ENCODE data around the gene HECTD4. TPM values are rescaled to one million over a fixed set of nuclear protein-coding genes. Genes with fewer than 3 reads are reported as not detected.
"Not testable (repeated sequence)": the region's sequence is repeated elsewhere in the genome, so short reads cannot be mapped to it uniquely, and the experiment has no call there.

Gene HECTD4
- total RNA-seq, 1 donor from 2014 or later, result 34.7 TPM

DNA sequence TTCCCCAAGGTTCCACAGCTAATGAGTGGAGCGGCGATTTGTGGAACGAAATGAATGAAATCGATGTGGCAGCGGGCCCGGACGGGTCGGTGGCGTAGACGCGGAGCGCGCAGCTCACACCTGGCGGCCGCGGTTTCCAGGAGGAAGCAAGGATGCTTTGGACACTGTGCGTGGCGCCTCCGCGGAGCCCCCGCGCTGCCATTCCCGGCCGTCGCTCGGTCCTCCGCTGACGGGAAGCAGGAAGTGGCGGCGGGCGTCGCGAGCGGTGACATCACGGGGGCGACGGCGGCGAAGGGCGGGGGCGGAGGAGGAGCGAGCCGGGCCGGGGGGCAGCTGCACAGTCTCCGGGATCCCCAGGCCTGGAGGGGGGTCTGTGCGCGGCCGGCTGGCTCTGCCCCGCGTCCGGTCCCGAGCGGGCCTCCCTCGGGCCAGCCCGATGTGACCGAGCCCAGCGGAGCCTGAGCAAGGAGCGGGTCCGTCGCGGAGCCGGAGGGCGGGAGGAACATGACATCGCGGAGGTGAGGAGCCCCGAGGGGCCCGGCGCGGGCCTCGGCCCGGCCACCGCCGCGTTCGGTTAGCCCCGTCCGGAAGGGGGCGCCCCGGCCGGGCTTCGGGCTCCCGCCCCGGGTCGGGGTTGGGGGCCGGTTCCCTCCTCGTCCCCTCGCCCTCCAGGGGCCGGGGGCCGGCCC lies 36.5 kb upstream of the HECTD4 start, which contains the start of gene PTPN11:
Gene PTPN11, plus strand, starts transcription at position 340 of the 689 bp plus-strand sequence. Its CDS starts 165 bp downstream, at position 505.
- DNase-seq (ENCODE audit: low spot score), result peak; percentile 88
- H3K27ac Mint-ChIP-seq, result peak within 1 kb of the TSS; percentile 98
- no peaks in the 10 kb centered on the region for H3K9me3 Mint-ChIP-seq
- intact Hi-C loops (cut with micrococcal nuclease), result loop anchor here (1.0 kb wide), 1 partner anchor 9 kb away; the partner anchor contains the start of gene RPL6
- H3K27me3 Mint-ChIP-seq (ENCODE audit: low read depth), result no peaks in the 10 kb centered on the region
- H3K4me3 Mint-ChIP-seq (ENCODE audit: low read depth), result peak within 1 kb of the TSS; percentile 97
- H3K4me1 Mint-ChIP-seq (ENCODE audit: low read depth), result peaks cover 30% of the 10 kb centered on the region
- H3K36me3 Mint-ChIP-seq (ENCODE audit: low read depth), result peaks cover 22% of the 10 kb centered on the region

GRCh38 chr12:112418273-112418607 lies 36.0 kb upstream of the HECTD4 start:
- Mint-ChIP-seq H3K4me1 (ENCODE audit: low read depth) (peaks cover 30% of the 10 kb centered on the region), H3K9me3 (no peaks in the 10 kb centered on the region), H3K4me3 (ENCODE audit: low read depth) (peak overlapping the region; percentile 93), H3K27me3 (ENCODE audit: low read depth) (no peaks in the 10 kb centered on the region), H3K27ac (peak overlapping the region; percentile 98), H3K36me3 (ENCODE audit: low read depth) (peaks cover 22% of the 10 kb centered on the region)
- DNase-seq (ENCODE audit: low spot score), result no peak
- intact Hi-C loops (cut with micrococcal nuclease), result loop anchor here (1.0 kb wide), 1 partner anchor 9 kb away; the partner anchor contains the start of gene RPL6

DNA sequence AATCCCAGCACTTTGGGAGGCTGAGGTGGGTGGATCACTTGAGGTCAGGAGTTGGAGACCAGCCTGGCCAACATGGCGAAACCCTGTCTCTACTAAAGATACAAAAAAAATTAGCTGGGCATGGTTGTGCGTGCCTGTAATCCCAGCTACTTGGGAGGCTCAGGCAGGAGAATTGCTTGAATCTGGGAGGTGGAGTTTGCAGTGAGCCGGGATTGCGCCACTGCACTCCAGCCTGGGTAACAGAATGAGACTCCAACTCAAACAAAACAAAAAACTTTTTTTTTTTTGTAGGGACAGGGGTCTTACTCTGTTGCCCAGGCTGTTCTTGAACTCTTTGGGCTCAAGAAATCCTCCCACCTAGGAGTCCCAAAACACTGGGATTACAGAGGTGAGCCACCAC lies 33.2 kb upstream of the HECTD4 start:
- H3K9me3 Mint-ChIP-seq; DNase-seq (ENCODE audit: low spot score); H3K27me3 Mint-ChIP-seq (ENCODE audit: low read depth); H3K4me3 Mint-ChIP-seq (ENCODE audit: low read depth); intact Hi-C loops (cut with micrococcal nuclease); H3K36me3 Mint-ChIP-seq (ENCODE audit: low read depth); H3K27ac Mint-ChIP-seq: not testable (repeated sequence)
- peaks cover 12% of the 10 kb centered on the region for H3K4me1 Mint-ChIP-seq (ENCODE audit: low read depth)

DNA sequence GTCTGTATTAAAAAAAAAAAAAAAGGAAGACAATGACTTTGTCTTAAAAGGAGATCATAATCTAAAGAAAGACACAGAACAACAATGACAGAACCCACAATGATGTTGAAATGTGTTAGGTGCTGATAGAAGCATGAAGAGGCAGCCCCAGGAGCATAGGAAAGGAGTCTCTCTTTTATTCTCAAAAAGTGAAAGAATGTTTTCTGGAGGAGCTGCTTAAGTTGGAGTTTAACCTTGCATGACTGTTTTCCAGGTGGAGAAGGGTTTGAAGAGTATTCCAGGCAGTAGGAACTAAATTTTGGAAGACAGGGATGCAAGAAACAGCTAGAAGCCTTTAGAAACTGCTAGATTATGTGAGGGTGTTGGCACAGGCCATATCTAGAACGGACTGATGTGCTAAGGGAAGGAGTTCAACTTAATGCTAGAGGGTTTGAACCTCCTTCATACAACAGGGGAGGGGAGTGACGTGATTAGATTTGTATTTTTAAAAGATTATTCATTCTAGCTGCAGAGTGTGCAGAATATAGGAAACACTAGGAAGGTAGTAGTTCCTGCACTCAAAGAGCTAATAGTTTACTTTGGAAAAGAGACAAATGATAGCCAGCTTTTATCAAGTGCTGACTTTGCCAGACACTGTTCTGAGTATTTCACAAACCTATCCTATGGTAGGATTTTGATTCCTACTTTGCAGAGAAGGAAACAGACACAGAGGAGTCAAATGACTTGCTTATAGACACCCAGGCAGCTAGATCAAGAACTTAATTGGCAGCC lies 31.8 kb upstream of the HECTD4 start:
- Mint-ChIP-seq H3K9me3 (no peaks in the 10 kb centered on the region), H3K4me3 (ENCODE audit: low read depth) (no peak overlapping the region), H3K4me1 (ENCODE audit: low read depth) (peaks cover 4% of the 10 kb centered on the region), H3K36me3 (ENCODE audit: low read depth) (peaks cover 3% of the 10 kb centered on the region), H3K27me3 (ENCODE audit: low read depth) (no peaks in the 10 kb centered on the region), H3K27ac (no peak overlapping the region)
- DNase-seq (ENCODE audit: low spot score), result no peak
- intact Hi-C loops (cut with micrococcal nuclease), result no loop called here

DNA sequence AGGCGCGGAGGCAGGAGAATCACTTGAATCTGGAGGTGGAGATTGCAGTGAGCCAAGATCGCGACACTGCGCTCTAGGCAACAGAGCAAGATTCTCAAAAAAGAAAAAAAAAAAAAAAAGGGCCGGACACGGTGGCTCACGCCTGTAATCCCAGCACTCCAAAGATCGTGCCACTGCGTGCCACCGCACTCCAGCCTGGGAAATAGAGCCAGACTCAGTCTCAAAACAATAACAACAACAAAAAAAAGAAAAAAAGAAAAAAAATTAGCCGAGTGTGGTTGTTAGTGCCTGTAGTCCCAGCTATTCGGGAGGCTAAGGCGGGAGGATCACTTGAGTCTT lies 27.6 kb upstream of the HECTD4 start:
- H3K27ac Mint-ChIP-seq, result peak overlapping the region; percentile 100
- peak overlapping the region; percentile 99 for H3K4me3 Mint-ChIP-seq (ENCODE audit: low read depth)
- H3K36me3 Mint-ChIP-seq (ENCODE audit: low read depth), result peaks cover 44% of the 10 kb centered on the region
- peaks cover 27% of the 10 kb centered on the region for H3K4me1 Mint-ChIP-seq (ENCODE audit: low read depth)
- intact Hi-C loops (cut with micrococcal nuclease), result loop anchor here (1.0 to 5.0 kb wide), 4 partner anchors 8 to 568 kb away; partner anchors contain the start of genes ERP29, HECTD4, MAPKAPK5 and PTPN11
- no peaks in the 10 kb centered on the region for H3K27me3 Mint-ChIP-seq (ENCODE audit: low read depth)
- no peak for DNase-seq (ENCODE audit: low spot score)
- H3K9me3 Mint-ChIP-seq, result no peaks in the 10 kb centered on the region

DNA sequence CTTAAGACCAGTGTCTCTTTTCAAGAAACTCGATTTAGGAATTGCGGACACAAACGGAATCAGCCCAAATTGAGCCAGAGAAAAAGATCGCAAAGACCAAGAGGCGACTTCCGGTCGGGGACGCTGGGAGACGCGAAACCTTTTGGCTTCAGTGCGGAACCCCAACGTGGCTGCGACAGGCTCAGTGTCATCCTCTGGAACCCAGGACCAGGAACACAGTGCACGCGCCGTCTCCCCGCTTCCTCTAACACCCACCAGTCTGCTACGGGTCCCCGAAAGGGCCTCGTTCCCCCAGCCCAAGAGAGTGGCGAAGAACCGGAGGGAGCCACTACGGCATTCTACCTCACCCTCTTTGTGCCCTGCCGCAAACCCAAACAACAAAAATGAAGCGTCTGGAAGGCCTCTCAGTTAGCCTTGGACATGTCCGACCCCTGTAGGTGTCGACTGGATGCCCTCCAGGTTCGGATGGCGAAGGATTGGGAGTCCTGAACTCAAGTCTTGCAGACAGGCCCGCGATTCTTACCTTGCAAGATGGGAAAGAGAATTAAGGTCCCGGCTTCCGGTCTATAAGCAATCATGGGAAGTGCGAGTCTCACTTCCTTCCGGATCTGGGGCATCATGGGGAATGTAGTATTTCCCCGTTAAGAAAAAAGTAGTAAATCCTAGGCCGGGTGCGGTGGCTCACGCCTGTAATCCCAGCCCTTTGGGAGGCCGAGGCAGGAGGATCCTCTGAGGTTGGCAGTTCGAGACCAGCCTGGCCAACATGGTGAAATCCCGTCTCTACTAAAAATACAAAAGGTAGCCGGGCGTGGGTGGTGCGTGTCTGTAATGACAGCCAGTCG lies 27.1 kb upstream of the HECTD4 start, which contains the start of gene RPL6:
Gene RPL6, minus strand, starts transcription at position 542 of the 842 bp plus-strand sequence. CDS start 949 bp downstream, outside the sequence.
- no peaks in the 10 kb centered on the region for H3K9me3 Mint-ChIP-seq
- H3K27me3 Mint-ChIP-seq (ENCODE audit: low read depth), result no peaks in the 10 kb centered on the region
- peaks cover 50% of the 10 kb centered on the region for H3K36me3 Mint-ChIP-seq (ENCODE audit: low read depth)
- intact Hi-C loops (cut with micrococcal nuclease), result loop anchor here (1.0 to 5.0 kb wide), 4 partner anchors 9 to 567 kb away; partner anchors contain the start of genes ERP29, HECTD4, MAPKAPK5 and PTPN11
- H3K4me1 Mint-ChIP-seq (ENCODE audit: low read depth), result peaks cover 27% of the 10 kb centered on the region
- peak within 1 kb of the TSS; percentile 99 for H3K4me3 Mint-ChIP-seq (ENCODE audit: low read depth)
- H3K27ac Mint-ChIP-seq, result peak within 1 kb of the TSS; percentile 100
- peak; percentile 77 for DNase-seq (ENCODE audit: low spot score)

- Mint-ChIP-seq H3K27me3 (ENCODE audit: low read depth) (no peaks in the 10 kb centered on the region), H3K9me3 (no peaks in the 10 kb centered on the region), H3K4me1 (ENCODE audit: low read depth) (peaks cover 27% of the 10 kb centered on the region), H3K27ac (peak overlapping the region; percentile 100), H3K4me3 (ENCODE audit: low read depth) (peak overlapping the region; percentile 99), H3K36me3 (ENCODE audit: low read depth) (peaks cover 52% of the 10 kb centered on the region)
- no peak for DNase-seq (ENCODE audit: low spot score)
- intact Hi-C loops (cut with micrococcal nuclease), result loop anchor here (1.0 to 5.0 kb wide), 4 partner anchors 10 to 566 kb away; partner anchors contain the start of genes ERP29, HECTD4, MAPKAPK5 and PTPN11
Observed at GRCh38 chr12:112408621-112409020, 26.4 kb upstream of the HECTD4 start.

- DNase-seq (ENCODE audit: low spot score); H3K27me3 Mint-ChIP-seq (ENCODE audit: low read depth); H3K9me3 Mint-ChIP-seq: not testable (repeated sequence)
- intact Hi-C loops (cut with micrococcal nuclease), result loop anchor here (5.0 kb wide), 2 partner anchors 395 to 565 kb away; partner anchors contain the start of genes ERP29, MAPKAPK5 and TMEM116
- Mint-ChIP-seq H3K4me1 (ENCODE audit: low read depth) (peaks cover 27% of the 10 kb centered on the region), H3K27ac (peak overlapping the region; percentile 42), H3K36me3 (ENCODE audit: low read depth) (peaks cover 55% of the 10 kb centered on the region), H3K4me3 (ENCODE audit: low read depth) (peak overlapping the region; percentile 99)
Observed at GRCh38 chr12:112407683-112408082, 25.5 kb upstream of the HECTD4 start.

- Mint-ChIP-seq H3K4me3 (ENCODE audit: low read depth) (peak overlapping the region; percentile 99), H3K27me3 (ENCODE audit: low read depth) (no peaks in the 10 kb centered on the region), H3K9me3 (no peaks in the 10 kb centered on the region), H3K27ac (no peak overlapping the region), H3K4me1 (ENCODE audit: low read depth) (peaks cover 27% of the 10 kb centered on the region), H3K36me3 (ENCODE audit: low read depth) (peaks cover 55% of the 10 kb centered on the region)
- DNase-seq (ENCODE audit: low spot score), result no peak
- intact Hi-C loops (cut with micrococcal nuclease), result loop anchor here (5.0 kb wide), 2 partner anchors 395 to 565 kb away; partner anchors contain the start of genes ERP29, MAPKAPK5 and TMEM116
Observed at GRCh38 chr12:112406519-112407488, 24.6 kb upstream of the HECTD4 start.

- peaks cover 8% of the 10 kb centered on the region for H3K4me1 Mint-ChIP-seq (ENCODE audit: low read depth)
- peaks cover 31% of the 10 kb centered on the region for H3K36me3 Mint-ChIP-seq (ENCODE audit: low read depth)
Observed at GRCh38 chr12:112401903-112402498, 19.8 kb upstream of the HECTD4 start.

DNA sequence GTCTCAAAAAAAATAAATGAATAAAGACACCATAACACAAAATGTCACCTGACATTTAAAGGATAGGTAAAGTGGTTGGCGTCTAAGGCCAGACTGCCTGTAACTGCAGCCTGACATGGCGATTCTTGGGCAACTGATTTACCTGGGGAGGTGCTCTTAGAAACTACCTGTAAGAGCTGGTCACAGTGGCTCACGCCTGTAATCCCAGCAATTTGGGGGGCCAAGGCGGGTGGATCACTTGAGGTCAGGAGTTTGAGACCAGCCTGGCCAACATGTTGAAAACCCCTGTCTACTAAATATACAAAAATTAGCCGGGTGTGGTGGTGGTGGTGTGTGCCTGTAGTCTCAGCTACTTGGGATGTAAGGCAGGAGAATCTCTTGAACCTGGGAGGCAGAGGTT lies 18.8 kb upstream of the HECTD4 start:
- no peaks in the 10 kb centered on the region for H3K9me3 Mint-ChIP-seq
- no peak overlapping the region for H3K27ac Mint-ChIP-seq
- DNase-seq (ENCODE audit: low spot score), result no peak
- peaks cover 4% of the 10 kb centered on the region for H3K4me1 Mint-ChIP-seq (ENCODE audit: low read depth)
- peaks cover 23% of the 10 kb centered on the region for H3K36me3 Mint-ChIP-seq (ENCODE audit: low read depth)
- intact Hi-C loops (cut with micrococcal nuclease), result no loop called here
- H3K27me3 Mint-ChIP-seq (ENCODE audit: low read depth), result no peaks in the 10 kb centered on the region
- no peak overlapping the region for H3K4me3 Mint-ChIP-seq (ENCODE audit: low read depth)

More at GRCh38 chr12:112401903-112402498, 19.8 kb upstream of the HECTD4 start:
- H3K9me3 Mint-ChIP-seq, result no peaks in the 10 kb centered on the region
- H3K4me3 Mint-ChIP-seq (ENCODE audit: low read depth), result no peak overlapping the region
- DNase-seq (ENCODE audit: low spot score), result no peak
- intact Hi-C loops (cut with micrococcal nuclease), result no loop called here
- H3K27ac Mint-ChIP-seq, result no peak overlapping the region
- H3K27me3 Mint-ChIP-seq (ENCODE audit: low read depth), result no peaks in the 10 kb centered on the region

Measured in activated T-helper 2 cell treated with anti-CD3 and anti-CD28 coated beads, Interferon-gamma antibody, Interleukin-2, Interleukin-4, amounts not matched to agents 10 μg/mL and 5 μg/mL and 100 μg/mL, durations not matched to agents 14 hours and 24 hours and 36 hours (primary cell).